ENCODE measurements around the gene EYS.

Gene EYS

GRCh38 chr6:64955435-64955848 lies 751.6 kb downstream of the EYS start:
- no peak for DNase-seq (ENCODE audit: low read depth)

- DNase-seq (ENCODE audit: low read depth) = no peak
These were observed 757.8 kb downstream of the EYS start for GRCh38 chr6:64949257-64949656.

DNA sequence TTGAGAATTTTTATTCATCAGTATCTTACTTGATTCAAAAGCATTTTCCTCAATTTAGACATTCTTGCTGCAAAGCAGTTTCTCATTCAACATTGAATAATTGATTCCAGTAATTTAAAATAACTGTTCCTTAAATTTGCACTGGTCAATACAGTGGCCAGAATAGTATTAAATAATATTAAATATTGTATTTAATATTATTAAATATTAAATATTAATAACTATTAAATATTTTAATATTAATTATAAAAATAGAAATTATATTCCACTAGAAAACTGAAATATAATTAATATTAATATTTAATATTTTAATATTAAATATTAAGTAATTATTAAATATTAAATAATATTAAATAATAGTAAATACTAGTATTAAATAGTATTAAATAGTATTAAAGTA lies 758.8 kb downstream of the EYS start:
- DNase-seq (ENCODE audit: low read depth) = no peak

GRCh38 chr6:64945450-64945849 lies 761.6 kb downstream of the EYS start:
- no peak for DNase-seq (ENCODE audit: low read depth)

DNA sequence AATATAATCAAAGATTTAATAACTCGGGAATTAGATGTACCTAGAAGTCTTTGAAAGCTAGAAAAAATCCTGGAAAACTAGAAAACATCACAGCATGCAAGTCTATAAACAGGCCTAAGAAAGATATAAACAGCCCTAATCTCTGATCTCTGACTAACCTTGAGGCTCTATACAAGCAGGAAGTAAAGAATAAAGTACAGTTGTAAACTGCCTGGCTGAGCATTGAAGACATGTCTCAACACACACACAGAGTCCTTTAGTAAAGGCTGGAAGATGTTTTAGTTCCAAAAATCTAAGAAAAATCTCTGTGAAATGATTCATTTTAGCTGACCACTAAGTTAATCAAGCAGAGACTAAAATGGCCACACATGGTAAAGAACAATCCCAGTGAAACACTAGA lies 774.5 kb downstream of the EYS start:
- DNase-seq (ENCODE audit: low read depth) = no peak

GRCh38 chr6:64930681-64931080 lies 776.3 kb downstream of the EYS start:
- DNase-seq (ENCODE audit: low read depth) = no peak

- DNase-seq (ENCODE audit: low read depth) = no peak
These were observed 781.0 kb downstream of the EYS start for GRCh38 chr6:64926051-64926450.

- DNase-seq (ENCODE audit: low read depth) = no peak
These were observed 786.8 kb downstream of the EYS start for GRCh38 chr6:64920257-64920656.

GRCh38 chr6:64914124-64914523 lies 792.9 kb downstream of the EYS start:
- DNase-seq (ENCODE audit: low read depth) = no peak

DNA sequence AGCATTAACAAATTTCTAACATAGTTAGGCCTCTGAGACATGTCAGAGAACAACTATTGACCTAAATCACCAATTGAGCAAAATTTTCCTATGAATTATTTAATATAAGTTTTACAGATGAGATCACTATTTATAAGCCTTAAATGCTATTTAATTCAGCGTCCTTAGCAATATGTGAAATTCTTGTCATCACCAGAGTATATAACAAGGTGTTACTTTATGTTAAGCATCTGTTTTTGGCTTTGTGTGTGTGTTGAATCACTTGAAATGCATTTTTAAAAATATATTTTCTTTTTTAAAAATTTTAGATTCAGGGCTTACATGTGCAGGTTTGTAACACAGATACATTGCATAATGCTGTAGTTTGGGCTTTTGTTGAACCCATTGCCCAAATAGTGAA lies 794.1 kb downstream of the EYS start:
- no peak for DNase-seq (ENCODE audit: low read depth)

DNA sequence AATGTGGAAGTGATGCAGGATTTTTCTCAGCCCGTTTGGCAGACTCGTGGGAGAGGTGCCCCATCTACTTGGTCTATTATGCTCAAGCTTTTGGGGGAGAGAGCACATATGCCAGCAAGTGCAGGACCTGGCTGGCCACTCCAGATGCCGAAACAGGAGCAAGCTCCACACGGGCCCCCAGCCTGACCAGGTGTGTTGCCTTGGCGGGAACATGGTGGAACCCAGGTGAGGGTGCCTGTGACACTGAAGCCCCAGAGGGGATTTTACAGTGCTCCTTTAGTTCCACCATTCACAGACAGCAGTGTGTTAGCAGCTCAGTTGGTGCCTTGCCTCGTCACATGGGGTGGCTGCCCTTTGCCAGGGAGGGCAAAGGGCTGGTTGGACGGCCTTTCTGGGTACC lies 798.9 kb downstream of the EYS start:
- DNase-seq (ENCODE audit: low read depth) = no peak

DNA sequence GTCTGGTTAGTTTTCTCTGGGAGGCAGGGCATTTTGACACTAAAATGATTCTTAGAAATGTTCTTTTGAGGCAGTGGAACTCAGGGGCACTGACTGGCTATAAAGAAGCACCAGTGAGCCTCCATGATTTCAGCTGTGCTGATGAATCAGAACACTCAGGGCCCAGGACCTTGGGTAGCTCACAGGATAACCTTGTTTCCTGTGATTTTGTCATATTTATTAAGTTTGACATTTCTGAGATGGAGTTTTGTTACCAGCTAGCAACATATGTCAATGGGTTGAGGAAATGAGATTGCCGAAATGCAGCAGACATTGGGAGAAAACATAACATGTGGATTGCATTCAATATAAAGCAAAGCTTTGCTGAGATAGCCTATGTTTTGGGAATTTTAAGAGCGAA lies 802.4 kb downstream of the EYS start:
- DNase-seq (ENCODE audit: low read depth) = no peak

DNA sequence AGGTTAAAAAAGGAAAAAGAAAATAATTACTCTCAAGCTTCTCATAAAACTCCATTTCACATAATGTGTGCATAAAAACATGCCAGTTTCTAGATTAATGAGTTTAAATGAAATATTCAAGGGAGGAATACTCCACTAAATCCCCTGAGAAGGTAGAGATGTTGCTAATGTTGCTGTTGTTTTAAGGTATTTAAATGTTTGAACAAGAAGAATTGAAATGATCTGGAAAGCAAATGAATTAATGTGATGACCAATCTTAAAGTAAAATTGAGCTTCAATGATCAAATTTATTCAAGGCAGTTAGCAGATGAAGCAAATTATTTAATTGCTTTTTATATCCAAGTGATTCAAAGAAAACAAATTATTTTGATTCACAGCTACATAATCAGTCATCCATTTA lies 804.4 kb downstream of the EYS start:
- no peak for DNase-seq (ENCODE audit: low read depth)

GRCh38 chr6:64896939-64897338 lies 810.1 kb downstream of the EYS start:
- no peak for DNase-seq (ENCODE audit: low read depth)

GRCh38 chr6:64895945-64896344 lies 811.1 kb downstream of the EYS start:
- DNase-seq (ENCODE audit: low read depth) = no peak

- no peak for DNase-seq (ENCODE audit: low read depth)
These were observed 816.4 kb downstream of the EYS start for GRCh38 chr6:64890609-64891008.

- DNase-seq (ENCODE audit: low read depth) = no peak
These were observed 817.9 kb downstream of the EYS start for GRCh38 chr6:64889144-64889543.

DNA sequence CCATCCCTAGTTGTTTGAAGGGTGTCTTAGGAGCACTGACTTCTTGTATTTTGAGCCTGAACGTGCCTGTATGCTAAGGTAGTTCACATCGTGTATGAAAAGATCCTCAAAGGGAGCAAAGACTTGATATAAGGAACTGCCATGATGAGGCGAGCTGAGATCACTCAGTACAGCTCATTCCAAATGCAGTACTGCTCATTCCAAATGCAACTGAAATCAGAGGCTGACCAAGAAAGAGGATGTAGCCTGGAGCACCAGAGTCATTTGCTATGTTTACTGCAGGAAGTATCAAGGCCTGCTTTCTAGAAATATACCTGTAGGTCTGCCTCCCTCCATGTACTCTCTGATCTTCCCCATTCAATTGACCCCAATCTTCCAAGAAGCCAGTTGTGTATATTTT lies 832.2 kb downstream of the EYS start:
- no peak for DNase-seq (ENCODE audit: low read depth)

DNA sequence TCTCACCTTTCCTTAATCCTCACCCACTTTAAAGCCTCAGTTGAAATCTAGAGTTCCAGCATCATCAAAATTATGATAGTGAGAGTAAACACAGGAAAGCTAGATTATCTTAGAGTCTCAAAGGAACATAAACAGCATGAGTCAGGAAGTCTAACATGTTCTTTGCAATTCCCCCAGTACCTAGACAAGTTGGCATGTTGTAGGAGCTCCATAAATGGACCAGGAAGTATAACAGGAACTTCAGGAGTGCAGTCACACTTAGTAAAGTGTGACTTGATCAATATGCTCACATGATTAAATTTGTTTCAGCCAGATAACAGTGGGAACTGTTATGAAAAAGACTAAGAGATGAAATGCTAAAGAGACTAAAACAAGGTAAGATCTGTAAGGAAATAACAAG lies 834.4 kb downstream of the EYS start:
- no peak for DNase-seq (ENCODE audit: low read depth)

DNA sequence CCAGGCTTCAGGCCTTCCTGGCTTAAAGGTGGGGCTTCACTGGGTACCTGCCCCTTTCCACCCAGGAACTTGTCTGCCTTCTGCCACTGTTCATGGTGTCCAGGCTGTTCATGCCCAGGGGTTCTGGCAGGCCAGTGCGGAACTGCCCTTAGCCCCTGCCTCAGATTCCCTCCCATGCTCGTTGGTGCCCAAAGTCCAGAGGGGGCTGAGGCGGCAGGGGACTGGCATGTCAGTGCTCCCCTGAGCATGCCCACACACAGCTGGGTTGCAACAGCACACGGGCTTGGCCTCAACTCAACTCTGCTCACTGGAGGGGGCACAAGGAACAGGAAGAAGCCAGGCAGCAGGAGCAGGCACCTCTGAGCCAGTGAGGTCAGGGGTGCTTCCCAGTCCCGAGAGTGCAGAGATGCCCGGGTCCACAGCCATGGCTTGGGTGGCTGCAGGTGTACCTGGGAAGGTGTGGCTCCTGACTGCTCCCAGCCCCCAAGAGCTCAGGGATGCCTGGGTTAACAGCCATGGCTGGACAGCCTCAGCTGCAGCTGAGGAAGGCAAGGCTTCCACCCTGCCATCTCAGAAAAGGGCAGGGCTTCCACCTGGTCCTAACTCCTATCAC lies 845.9 kb downstream of the EYS start:
- DNase-seq (ENCODE audit: low read depth) = no peak

DNA sequence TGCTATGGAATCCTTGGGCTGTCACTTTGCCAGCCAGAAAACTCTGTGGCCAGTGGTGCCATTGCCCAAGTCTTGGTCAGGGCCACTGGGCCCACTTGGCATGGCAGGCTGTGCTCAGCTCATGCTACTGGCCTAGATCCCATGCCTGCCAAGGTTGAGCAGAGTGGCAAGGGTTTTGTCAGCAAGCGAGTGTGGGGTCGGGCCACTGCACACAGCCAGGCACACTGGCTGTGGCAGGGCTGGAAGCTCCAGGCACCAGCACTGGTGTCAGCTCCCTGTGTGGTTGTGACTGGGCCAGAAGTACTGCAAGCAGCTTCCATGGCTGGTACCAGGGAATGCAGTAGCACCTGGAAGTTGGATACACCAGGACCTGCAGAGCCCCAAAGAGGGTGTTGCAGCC lies 846.8 kb downstream of the EYS start:
- DNase-seq (ENCODE audit: low read depth) = no peak

DNA sequence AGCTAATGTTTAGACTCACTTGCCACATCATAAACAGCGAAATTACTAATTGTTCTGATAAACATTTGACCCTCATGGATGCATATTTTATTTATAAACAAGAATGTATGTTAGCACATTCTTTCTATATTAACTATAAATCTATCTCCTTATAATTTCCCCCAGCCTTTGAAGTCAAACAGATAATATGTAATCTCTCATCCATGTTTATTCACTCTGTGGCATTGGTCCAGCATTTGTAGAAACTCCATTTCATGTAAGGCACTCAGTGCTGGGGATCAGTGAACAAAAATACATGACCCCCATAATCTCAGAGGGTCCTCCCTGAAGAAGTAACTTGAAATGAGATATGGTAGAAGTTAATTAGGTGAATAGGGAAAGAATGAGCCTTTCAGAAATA lies 856.9 kb downstream of the EYS start:
- DNase-seq (ENCODE audit: low read depth) = no peak

DNA sequence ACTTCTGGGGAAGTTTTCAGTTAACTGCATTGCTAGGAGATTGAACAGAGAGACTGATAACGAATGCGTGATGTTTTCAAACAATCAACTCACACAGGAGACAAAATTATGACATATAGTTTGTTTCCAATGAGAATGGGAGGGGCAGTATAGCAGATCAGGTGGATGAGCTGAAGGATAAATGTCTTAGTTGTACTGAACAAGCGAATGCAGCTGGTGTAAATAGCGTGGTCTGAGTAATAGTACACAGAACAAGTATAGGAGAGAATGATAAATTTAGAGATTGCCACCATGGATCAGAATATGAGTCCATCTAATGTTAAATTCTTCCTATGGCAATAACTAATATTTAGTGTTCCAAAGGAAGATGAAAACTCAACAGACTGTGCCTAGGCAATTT lies 858.6 kb downstream of the EYS start:
- DNase-seq (ENCODE audit: low read depth) = no peak

GRCh38 chr6:64847396-64847795 lies 859.6 kb downstream of the EYS start:
- DNase-seq (ENCODE audit: low read depth) = no peak

- DNase-seq (ENCODE audit: low read depth) = no peak
These were observed 868.3 kb downstream of the EYS start for GRCh38 chr6:64838726-64839125.
